Natural killer cell (primary cell): ENCODE data around the gene CLDN15. TPM values are rescaled to one million over a fixed set of nuclear protein-coding genes. Genes with fewer than 3 reads are reported as not detected.

Experiments used
- ATAC-seq, 3 donors: fragments of 150-1000 bp in 2 of 3; fragments of 200-7000 bp in 1 of 3; cut with Tn5 transposase; 1 replicate in 1 of 3; 2 replicates in 2 of 3; pipeline ENCODE4 v1.10.0; 2021; ENCODE audit warnings: mild to moderate bottlenecking in 2 of 3, moderate library complexity in 2 of 3
- DNase-seq, 2 donors: peaks; one replicate each; pipeline versions ENCODE4 v3.0.0 to v3.0.0-alpha.2; 2013 to 2021; ENCODE audit warnings: mixed read lengths in 1 of 2
- H3K27ac ChIP-seq: one replicate; pipeline ENCODE4 v1.5.1; 2013; ENCODE audit warnings: mild to moderate bottlenecking, low read length
- H3K27me3 ChIP-seq: one replicate; pipeline ENCODE4 v1.6.1; 2013; ENCODE audit warnings: low read length; ENCODE audit not compliant: control insufficient read depth, insufficient read depth
- H3K36me3 ChIP-seq: one replicate; pipeline ENCODE4 v1.6.1; 2013; ENCODE audit warnings: low read length; ENCODE audit not compliant: control insufficient read depth, insufficient read depth
- H3K4me1 ChIP-seq: one replicate; pipeline ENCODE4 v1.6.1; 2013; ENCODE audit warnings: low read length; ENCODE audit not compliant: control insufficient read depth, insufficient read depth
- H3K4me3 ChIP-seq: one replicate; pipeline ENCODE4 v1.5.1; 2013; ENCODE audit warnings: low read length
- H3K9me3 ChIP-seq: one replicate; pipeline ENCODE4 v1.6.1; 2013; ENCODE audit warnings: low read length; ENCODE audit not compliant: control insufficient read depth, insufficient read depth
- H3K27ac Mint-ChIP-seq, 2 donors: one replicate each; pipeline ENCODE4 v1.8.0; 2022; ENCODE audit warnings: mild to moderate bottlenecking in 2 of 2, mixed read lengths in 2 of 2, moderate library complexity in 1 of 2
- H3K27me3 Mint-ChIP-seq, 2 donors: one replicate each; pipeline ENCODE4 v1.8.0; 2022; ENCODE audit warnings: low read depth in 2 of 2, mixed read lengths in 2 of 2
- H3K36me3 Mint-ChIP-seq: one replicate; pipeline ENCODE4 v1.8.0; 2022; ENCODE audit warnings: mixed read lengths
- H3K4me1 Mint-ChIP-seq, 2 donors: one replicate each; pipeline ENCODE4 v1.8.0; 2022; ENCODE audit warnings: mixed read lengths in 2 of 2
- H3K4me3 Mint-ChIP-seq: one replicate; pipeline ENCODE4 v1.8.0; 2022; ENCODE audit warnings: mild to moderate bottlenecking, moderate library complexity, mixed read lengths
- H3K9me3 Mint-ChIP-seq, 2 donors: one replicate each; pipeline ENCODE4 v1.8.0; 2022; ENCODE audit warnings: mixed read lengths in 2 of 2
- WGBS: methylation state at CpG from one replicate; pipeline ENCODE4 v1.1.7; 2013; ENCODE audit warnings: missing lambda C conversion rate; ENCODE audit not compliant: insufficient coverage; 5-methylcytosine and 5-hydroxymethylcytosine counted together
- intact Hi-C: fragments of 100-400 bp; cut with micrococcal nuclease; formaldehyde crosslinking; loops from one replicate; pipeline ENCODE4 v1.14.2; 2022
- total RNA-seq, 4 donors: library from RNA; stranded (reverse); fragments of 120-200 nt in 1 of 4; gene quantifications; one replicate each; pipeline versions ENCODE4 v1.2.3 to v1.2.4, GENCODE V29; 2013 to 2022
- TF ChIP-seq, protein P1 (sequence below): fragments of 200-600 bp; IDR thresholded peaks from one replicate; pipeline ENCODE4 v1.8.0; 2022; ENCODE audit warnings: antibody characterized with exemption

CLDN15 gene
- total RNA-seq, 3 donors from 2014 or later (not counting 1 experiment from before 2014, with no cell fraction given) = 13.7 to 22.0 (median 19.3) TPM

DNA sequence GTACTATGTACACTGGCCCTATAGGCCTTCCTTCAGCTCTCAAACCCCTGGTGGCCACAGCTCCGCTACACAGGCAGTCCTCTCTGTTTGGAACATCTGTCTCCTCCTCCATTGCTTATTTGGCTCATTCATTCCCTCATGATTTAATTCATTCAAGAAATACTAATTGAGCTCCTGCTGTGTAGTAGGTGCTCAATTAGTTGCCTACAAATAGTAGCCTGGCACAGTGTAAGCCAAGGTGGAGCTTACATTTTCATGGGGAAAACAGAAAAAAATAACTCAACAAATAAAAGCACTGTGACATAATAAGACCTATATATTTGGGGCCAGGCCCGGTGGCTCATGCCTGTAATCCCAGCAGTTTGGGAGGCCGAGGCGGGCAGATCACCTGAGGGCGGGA lies 10.7 kb upstream of the CLDN15 start:
- DNase-seq (no peak), ATAC-seq (no peak)
- H3K27me3 Mint-ChIP-seq = no peaks in the 10 kb centered on the region
- peaks cover 45% of the 10 kb centered on the region for H3K4me1 ChIP-seq
- WGBS = 100% methylated on average over 5 of the region's 5 CpGs
- intact Hi-C loops = no loop called here
- peaks cover 9% of the 10 kb centered on the region for H3K36me3 ChIP-seq
- H3K4me1 Mint-ChIP-seq = peaks cover 47 to 60% of the 10 kb centered on the region in 2 donors
- H3K4me3 ChIP-seq = no peak overlapping the region
- peaks cover 5% of the 10 kb centered on the region for H3K36me3 Mint-ChIP-seq
- no peaks in the 10 kb centered on the region for H3K9me3 Mint-ChIP-seq
- no peak overlapping the region for H3K4me3 Mint-ChIP-seq
- TF ChIP-seq, protein P1, sequence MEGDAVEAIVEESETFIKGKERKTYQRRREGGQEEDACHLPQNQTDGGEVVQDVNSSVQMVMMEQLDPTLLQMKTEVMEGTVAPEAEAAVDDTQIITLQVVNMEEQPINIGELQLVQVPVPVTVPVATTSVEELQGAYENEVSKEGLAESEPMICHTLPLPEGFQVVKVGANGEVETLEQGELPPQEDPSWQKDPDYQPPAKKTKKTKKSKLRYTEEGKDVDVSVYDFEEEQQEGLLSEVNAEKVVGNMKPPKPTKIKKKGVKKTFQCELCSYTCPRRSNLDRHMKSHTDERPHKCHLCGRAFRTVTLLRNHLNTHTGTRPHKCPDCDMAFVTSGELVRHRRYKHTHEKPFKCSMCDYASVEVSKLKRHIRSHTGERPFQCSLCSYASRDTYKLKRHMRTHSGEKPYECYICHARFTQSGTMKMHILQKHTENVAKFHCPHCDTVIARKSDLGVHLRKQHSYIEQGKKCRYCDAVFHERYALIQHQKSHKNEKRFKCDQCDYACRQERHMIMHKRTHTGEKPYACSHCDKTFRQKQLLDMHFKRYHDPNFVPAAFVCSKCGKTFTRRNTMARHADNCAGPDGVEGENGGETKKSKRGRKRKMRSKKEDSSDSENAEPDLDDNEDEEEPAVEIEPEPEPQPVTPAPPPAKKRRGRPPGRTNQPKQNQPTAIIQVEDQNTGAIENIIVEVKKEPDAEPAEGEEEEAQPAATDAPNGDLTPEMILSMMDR = no peak
- no peak overlapping the region for H3K27ac ChIP-seq
- H3K27me3 ChIP-seq = no peaks in the 10 kb centered on the region
- H3K27ac Mint-ChIP-seq = peak overlapping the region in 1 of 2 donors; percentile 39
- H3K9me3 ChIP-seq = no peaks in the 10 kb centered on the region

DNA sequence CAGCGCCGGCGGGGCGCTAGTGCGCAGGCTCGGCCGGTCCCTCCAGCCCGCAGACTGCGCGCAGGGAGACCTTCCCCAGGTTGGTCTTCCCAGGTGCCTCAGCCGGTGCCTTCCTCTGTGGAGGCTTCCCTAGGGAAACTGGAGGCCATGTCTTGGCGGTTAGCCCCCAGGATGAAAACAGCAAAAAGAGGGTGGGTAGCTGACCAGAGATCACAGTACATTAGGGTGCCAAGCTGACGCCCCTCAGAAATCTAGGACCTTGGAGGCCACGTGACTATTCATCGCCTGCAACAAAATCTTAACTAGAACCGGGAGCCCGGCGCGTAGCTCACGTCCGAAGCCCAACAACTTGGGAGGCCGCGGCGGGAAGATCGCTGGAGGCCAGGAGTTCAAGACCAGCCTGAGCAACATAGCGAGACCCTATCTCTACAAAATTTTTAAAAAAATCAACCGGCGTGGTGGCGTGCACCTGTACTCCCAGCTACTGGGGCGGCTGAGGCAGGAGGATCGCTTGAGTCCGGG lies 7.6 kb upstream of the CLDN15 start:
- Histone ChIP-seq H3K27ac (peak overlapping the region; percentile 89), H3K4me3 (peak overlapping the region; percentile 83), H3K36me3 (peaks cover 9% of the 10 kb centered on the region), H3K9me3 (no peaks in the 10 kb centered on the region), H3K27me3 (no peaks in the 10 kb centered on the region), H3K4me1 (peaks cover 21% of the 10 kb centered on the region)
- 37% methylated on average over 32 of the region's 32 CpGs for WGBS
- Mint-ChIP-seq H3K27ac (peak overlapping the region; percentile 95 to 99), H3K9me3 (no peaks in the 10 kb centered on the region), H3K4me1 (peaks cover 27 to 38% of the 10 kb centered on the region in 2 donors), H3K4me3 (peak overlapping the region; percentile 98), H3K27me3 (no peaks in the 10 kb centered on the region), H3K36me3 (no peaks in the 10 kb centered on the region)
- intact Hi-C loops = loop anchor here (2.0 kb wide), 1 partner anchor 100 kb away; no protein-coding TSS in a partner anchor
- DNase-seq (no peak), ATAC-seq (no peak)
- TF ChIP-seq, protein P1 = no peak

DNA sequence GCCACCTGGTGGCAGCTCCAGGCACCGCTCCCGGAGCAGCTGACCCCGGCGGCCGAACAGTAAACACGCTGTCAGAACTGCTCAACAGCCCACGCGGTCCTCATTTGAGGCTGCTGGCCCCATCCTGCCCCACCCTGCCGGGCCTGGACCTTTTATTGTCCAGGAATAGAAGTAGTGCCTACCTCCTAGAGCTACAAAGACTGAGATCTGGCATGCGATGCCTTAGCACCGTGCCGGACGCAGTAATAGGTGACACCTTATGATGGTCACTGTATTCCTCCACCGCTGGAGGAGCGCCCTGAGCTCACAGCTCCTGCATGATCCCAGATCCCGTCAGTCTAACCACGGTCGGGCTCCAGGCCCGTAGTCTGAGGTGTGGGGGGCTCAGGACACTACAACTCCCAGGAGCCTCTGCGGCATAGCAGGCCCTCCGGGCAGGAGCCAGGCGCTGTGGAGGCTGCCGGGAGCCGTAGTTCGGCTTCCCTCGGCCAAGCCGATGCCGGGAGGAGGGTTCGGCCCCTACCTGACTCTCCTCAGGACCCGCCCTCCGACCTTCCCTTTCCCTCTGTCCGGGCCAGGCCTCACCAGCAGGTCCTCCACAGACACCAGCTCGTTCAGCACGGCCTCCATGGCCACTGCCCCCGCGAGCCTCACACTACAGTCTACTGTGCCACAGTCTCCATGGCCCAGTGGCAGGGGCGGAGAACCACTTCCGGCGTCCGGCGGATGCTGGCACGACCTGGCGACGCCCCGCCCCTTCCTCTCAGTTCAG lies 7.0 kb upstream of the CLDN15 start, which contains the start of gene FIS1:
TSS of gene FIS1 (minus strand) at position 707 of the 772 bp plus-strand sequence. CDS start at position 630, 77 bp downstream.
- H3K4me3 ChIP-seq = peak within 1 kb of the TSS; percentile 83
- peak; percentile 92 to 98 (median 93) for ATAC-seq

More for the DNA sequence above, 7.0 kb upstream of the CLDN15 start, which contains the start of gene FIS1:
- TF ChIP-seq, protein P1 = peak; percentile 55
- H3K36me3 Mint-ChIP-seq = no peaks in the 10 kb centered on the region
- no peaks in the 10 kb centered on the region for H3K27me3 Mint-ChIP-seq
- no peaks in the 10 kb centered on the region for H3K9me3 Mint-ChIP-seq
- DNase-seq = peak; percentile 94 to 96
- H3K9me3 ChIP-seq = no peaks in the 10 kb centered on the region
- H3K27ac ChIP-seq = peak within 1 kb of the TSS; percentile 89
- H3K27ac Mint-ChIP-seq = peak within 1 kb of the TSS; percentile 95 to 99
- intact Hi-C loops = loop anchor here (1.0 to 2.0 kb wide), 4 partner anchors 8 to 100 kb away; partner anchors contain the start of genes IFT22 and PLOD3
- H3K4me1 Mint-ChIP-seq = peaks cover 22 to 33% of the 10 kb centered on the region in 2 donors
- peaks cover 14% of the 10 kb centered on the region for H3K36me3 ChIP-seq
- under 1% methylated on average over 45 of the region's 45 CpGs for WGBS
- H3K4me3 Mint-ChIP-seq = peak within 1 kb of the TSS; percentile 98
- peaks cover 21% of the 10 kb centered on the region for H3K4me1 ChIP-seq
- no peaks in the 10 kb centered on the region for H3K27me3 ChIP-seq
